ENCODE results near the gene TNFRSF9.

The TNFRSF9 gene

DNA sequence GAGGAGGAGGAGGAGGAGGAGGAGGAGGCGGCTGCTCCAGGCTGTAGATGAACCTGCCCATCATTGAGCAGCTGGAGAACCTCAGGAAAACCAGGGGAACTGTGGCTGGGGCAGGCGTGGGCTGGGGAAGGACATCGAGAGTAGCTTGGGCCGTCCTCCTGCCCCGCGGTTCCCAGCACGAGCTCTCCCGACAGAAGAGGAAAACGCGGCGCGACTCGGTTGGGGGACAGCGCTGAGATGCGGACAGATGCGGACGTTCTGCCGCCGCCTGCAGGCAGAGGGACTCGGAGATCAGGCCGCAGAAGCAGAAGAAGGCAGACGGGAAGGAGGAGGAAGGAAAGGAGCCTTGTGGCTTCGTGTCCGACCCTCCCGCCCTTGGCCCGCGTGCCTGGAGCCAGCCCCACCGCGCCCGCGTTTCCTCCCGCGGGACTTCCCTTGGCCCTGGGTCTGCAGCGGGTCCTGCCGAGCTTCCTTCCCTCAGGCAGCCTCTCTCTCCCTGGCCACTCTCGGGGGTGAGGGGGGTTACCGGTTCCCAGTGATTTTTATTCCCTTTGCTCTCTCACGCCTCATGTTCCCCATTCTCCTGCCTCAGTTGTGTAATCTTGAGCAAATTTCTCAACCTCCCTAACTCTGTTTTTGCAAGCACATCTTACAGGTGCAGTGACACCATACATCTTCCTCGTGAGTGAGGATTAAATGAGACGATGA, 1.7 kb upstream of the TNFRSF9 start:
- Histone ChIP-seq H3K9ac (ENCODE audit: low read length) (no peak overlapping the region), H3K4me1 (ENCODE audit: insufficient read depth, low read length, severe bottlenecking) (peaks cover 3% of the 10 kb centered on the region), H3K9me3 (ENCODE audit: low read length) (no peaks in the 10 kb centered on the region), H2AFZ (ENCODE audit: low read length) (no peak overlapping the region), H3K4me3 (ENCODE audit: low read depth, low read length, poor library complexity, severe bottlenecking) (no peak overlapping the region), H3K9me2 (ENCODE audit: low read depth, low read length) (no peaks in the 10 kb centered on the region), H3F3A (ENCODE audit: insufficient read depth, low read length) (no peaks in the 10 kb centered on the region), H3K27ac (ENCODE audit: low read depth, low read length, poor library complexity, severe bottlenecking) (no peak overlapping the region), H3K4me2 (ENCODE audit: low read length) (no peak overlapping the region), H3K79me2 (ENCODE audit: insufficient read depth, low read length) (no peaks in the 10 kb centered on the region), H3K36me3 (ENCODE audit: insufficient read depth, low read length) (no peaks in the 10 kb centered on the region), H3K27me3 (ENCODE audit: insufficient read depth, low read length) (peaks cover 16% of the 10 kb centered on the region), H4K20me1 (ENCODE audit: insufficient read depth, low read length) (no peaks in the 10 kb centered on the region)
- TF ChIP-seq, protein P1, sequence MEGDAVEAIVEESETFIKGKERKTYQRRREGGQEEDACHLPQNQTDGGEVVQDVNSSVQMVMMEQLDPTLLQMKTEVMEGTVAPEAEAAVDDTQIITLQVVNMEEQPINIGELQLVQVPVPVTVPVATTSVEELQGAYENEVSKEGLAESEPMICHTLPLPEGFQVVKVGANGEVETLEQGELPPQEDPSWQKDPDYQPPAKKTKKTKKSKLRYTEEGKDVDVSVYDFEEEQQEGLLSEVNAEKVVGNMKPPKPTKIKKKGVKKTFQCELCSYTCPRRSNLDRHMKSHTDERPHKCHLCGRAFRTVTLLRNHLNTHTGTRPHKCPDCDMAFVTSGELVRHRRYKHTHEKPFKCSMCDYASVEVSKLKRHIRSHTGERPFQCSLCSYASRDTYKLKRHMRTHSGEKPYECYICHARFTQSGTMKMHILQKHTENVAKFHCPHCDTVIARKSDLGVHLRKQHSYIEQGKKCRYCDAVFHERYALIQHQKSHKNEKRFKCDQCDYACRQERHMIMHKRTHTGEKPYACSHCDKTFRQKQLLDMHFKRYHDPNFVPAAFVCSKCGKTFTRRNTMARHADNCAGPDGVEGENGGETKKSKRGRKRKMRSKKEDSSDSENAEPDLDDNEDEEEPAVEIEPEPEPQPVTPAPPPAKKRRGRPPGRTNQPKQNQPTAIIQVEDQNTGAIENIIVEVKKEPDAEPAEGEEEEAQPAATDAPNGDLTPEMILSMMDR (IDR thresholded peaks at IDR 0.05; ENCODE audit: low read length) = no peak
- no peak for TF ChIP-seq EZH2 (IDR thresholded peaks at IDR 0.05; ENCODE audit: borderline replicate concordance, low read length)

DNA sequence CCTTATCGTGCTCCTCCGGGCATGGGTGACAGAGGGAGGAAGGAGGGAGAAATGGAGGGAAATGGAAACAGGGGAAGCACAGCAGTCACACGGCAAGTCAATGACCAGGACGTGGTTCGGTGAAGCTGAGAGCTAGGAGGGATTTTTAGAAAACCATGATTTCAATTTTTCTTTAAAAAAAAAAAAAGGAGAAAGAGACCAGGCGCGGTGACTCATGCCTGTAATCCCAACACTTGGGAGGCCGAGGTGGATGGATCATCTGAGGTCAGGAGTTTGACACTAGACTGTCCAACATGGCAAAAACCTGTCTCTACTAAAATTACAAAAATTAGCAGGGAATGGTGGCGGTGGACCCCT, 776 bp upstream of the TNFRSF9 start:
- Histone ChIP-seq H3K9ac (ENCODE audit: low read length) (no peak overlapping the region), H3K79me2 (ENCODE audit: insufficient read depth, low read length) (no peaks in the 10 kb centered on the region), H3K4me1 (ENCODE audit: insufficient read depth, low read length, severe bottlenecking) (peaks cover 3% of the 10 kb centered on the region), H3K27me3 (ENCODE audit: insufficient read depth, low read length) (peaks cover 16% of the 10 kb centered on the region), H3F3A (ENCODE audit: insufficient read depth, low read length) (no peaks in the 10 kb centered on the region), H3K27ac (ENCODE audit: low read depth, low read length, poor library complexity, severe bottlenecking) (no peak overlapping the region), H3K4me3 (ENCODE audit: low read depth, low read length, poor library complexity, severe bottlenecking) (no peak overlapping the region), H4K20me1 (ENCODE audit: insufficient read depth, low read length) (no peaks in the 10 kb centered on the region), H3K36me3 (ENCODE audit: insufficient read depth, low read length) (no peaks in the 10 kb centered on the region), H3K9me2 (ENCODE audit: low read depth, low read length) (no peaks in the 10 kb centered on the region), H3K9me3 (ENCODE audit: low read length) (no peaks in the 10 kb centered on the region), H2AFZ (ENCODE audit: low read length) (no peak overlapping the region), H3K4me2 (ENCODE audit: low read length) (no peak overlapping the region)
- TF ChIP-seq EZH2 (IDR thresholded peaks at IDR 0.05; ENCODE audit: borderline replicate concordance, low read length) = no peak
- TF ChIP-seq, protein P1 (IDR thresholded peaks at IDR 0.05; ENCODE audit: low read length) = no peak

DNA sequence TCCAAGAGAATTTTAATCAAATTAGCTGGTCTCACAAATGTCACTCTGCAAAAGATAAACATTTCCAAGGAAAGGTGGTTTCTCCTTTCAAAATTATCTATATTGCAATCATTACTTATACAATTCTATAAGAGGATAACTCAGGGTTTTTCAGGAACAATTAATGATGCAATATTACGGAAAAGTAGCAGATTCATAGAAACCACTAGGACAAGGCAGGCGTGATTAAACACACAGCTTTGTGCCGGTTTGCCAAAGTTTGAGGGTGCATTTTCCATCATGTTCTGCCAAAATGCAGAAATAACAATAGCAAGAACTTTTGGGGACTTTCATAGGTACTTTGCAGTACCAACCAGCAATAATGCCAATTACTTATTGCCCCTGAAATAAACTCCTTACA, 605 bp downstream of the TNFRSF9 start:
- Histone ChIP-seq H3K79me2 (ENCODE audit: insufficient read depth, low read length) (no peaks in the 10 kb centered on the region), H3K27me3 (ENCODE audit: insufficient read depth, low read length) (peaks cover 16% of the 10 kb centered on the region), H3K4me3 (ENCODE audit: low read depth, low read length, poor library complexity, severe bottlenecking) (no peak overlapping the region), H3K9me2 (ENCODE audit: low read depth, low read length) (no peaks in the 10 kb centered on the region), H3K4me2 (ENCODE audit: low read length) (no peak overlapping the region), H3F3A (ENCODE audit: insufficient read depth, low read length) (no peaks in the 10 kb centered on the region), H3K27ac (ENCODE audit: low read depth, low read length, poor library complexity, severe bottlenecking) (no peak overlapping the region), H3K9ac (ENCODE audit: low read length) (no peak overlapping the region), H4K20me1 (ENCODE audit: insufficient read depth, low read length) (no peaks in the 10 kb centered on the region), H3K4me1 (ENCODE audit: insufficient read depth, low read length, severe bottlenecking) (peaks cover 3% of the 10 kb centered on the region), H2AFZ (ENCODE audit: low read length) (no peak overlapping the region), H3K9me3 (ENCODE audit: low read length) (no peaks in the 10 kb centered on the region), H3K36me3 (ENCODE audit: insufficient read depth, low read length) (no peaks in the 10 kb centered on the region)
- TF ChIP-seq, protein P1 (IDR thresholded peaks at IDR 0.05; ENCODE audit: low read length) = no peak
- TF ChIP-seq EZH2 (IDR thresholded peaks at IDR 0.05; ENCODE audit: borderline replicate concordance, low read length) = no peak
